Astrocyte (in vitro differentiated cells and primary cell): Measurements from ENCODE around the gene HOXC6. TPM values are rescaled to one million over a fixed set of nuclear protein-coding genes. Genes with fewer than 3 reads are reported as not detected.

Experiments
- DNase-seq: peaks from one replicate; pipeline ENCODE4 v3.0.0-alpha.2; 2010; ENCODE audit warnings: low read depth
- FAIRE-seq: peaks from 2 replicates; lab custom pipeline; 2011; peaks lifted over from hg19 to GRCh38; lab: Jason Lieb, UNC
- H2AFZ ChIP-seq: 2 replicates; pipeline ENCODE4 v1.6.0; 2012; ENCODE audit warnings: low read depth, low read length, inconsistent platforms
- H3K27ac ChIP-seq: 2 replicates; pipeline ENCODE4 v1.5.1; 2011; ENCODE audit warnings: low read depth, low read length, inconsistent platforms
- H3K27me3 ChIP-seq: 2 replicates; pipeline ENCODE4 v1.6.0; 2011; ENCODE audit warnings: low read length, inconsistent platforms; ENCODE audit not compliant: insufficient read depth
- H3K36me3 ChIP-seq: 2 replicates; pipeline ENCODE4 v1.5.1; 2011; ENCODE audit warnings: low read length, inconsistent platforms; ENCODE audit not compliant: insufficient read depth
- H3K4me1 ChIP-seq: 2 replicates; pipeline ENCODE4 v1.5.1; 2011; ENCODE audit warnings: low read length, inconsistent platforms; ENCODE audit not compliant: insufficient read depth
- H3K4me2 ChIP-seq: 2 replicates; pipeline ENCODE4 v1.6.0; 2012; ENCODE audit warnings: low read length, inconsistent platforms
- H3K4me3 ChIP-seq: 2 replicates; pipeline ENCODE4 v1.5.1; 2011; ENCODE audit warnings: low read depth, mild to moderate bottlenecking, low read length, inconsistent platforms; ENCODE audit not compliant: insufficient read depth
- H3K79me2 ChIP-seq: 2 replicates; pipeline ENCODE4 v1.6.0; 2012; ENCODE audit warnings: mild to moderate bottlenecking, low read length, inconsistent platforms; ENCODE audit not compliant: insufficient read depth
- H3K9ac ChIP-seq: 2 replicates; pipeline ENCODE4 v1.6.0; 2012; ENCODE audit warnings: mild to moderate bottlenecking, low read length, inconsistent platforms
- H3K9me3 ChIP-seq: 2 replicates; pipeline ENCODE4 v1.5.1; 2012; ENCODE audit warnings: low read depth, mild to moderate bottlenecking, low read length, inconsistent platforms; ENCODE audit not compliant: insufficient read depth
- H4K20me1 ChIP-seq: 2 replicates; pipeline ENCODE4 v1.6.0; 2012; ENCODE audit warnings: low read length, inconsistent platforms; ENCODE audit not compliant: insufficient read depth
- H3K27ac Mint-ChIP-seq: one replicate; pipeline ENCODE4 v1.8.0; 2021; ENCODE audit warnings: mild to moderate bottlenecking, mixed read lengths; ENCODE audit not compliant: unreplicated experiment
- H3K27me3 Mint-ChIP-seq: one replicate; pipeline ENCODE4 v1.8.0; 2021; ENCODE audit warnings: low read depth, mixed read lengths; ENCODE audit not compliant: unreplicated experiment
- H3K36me3 Mint-ChIP-seq: one replicate; pipeline ENCODE4 v1.8.0; 2021; ENCODE audit warnings: low read depth, mixed read lengths; ENCODE audit not compliant: unreplicated experiment
- H3K4me1 Mint-ChIP-seq: one replicate; pipeline ENCODE4 v1.8.0; 2021; ENCODE audit warnings: low read depth, mixed read lengths; ENCODE audit not compliant: unreplicated experiment
- H3K4me3 Mint-ChIP-seq: one replicate; pipeline ENCODE4 v1.8.0; 2021; ENCODE audit warnings: mild to moderate bottlenecking, moderate library complexity, mixed read lengths; ENCODE audit not compliant: unreplicated experiment
- H3K9me3 Mint-ChIP-seq: one replicate; pipeline ENCODE4 v1.8.0; 2021; ENCODE audit warnings: mild to moderate bottlenecking, mixed read lengths; ENCODE audit not compliant: unreplicated experiment
- EZH2 ChIP-seq: IDR thresholded peaks from 2 replicates; pipeline ENCODE4 v1.6.1; 2012; ENCODE audit warnings: mild to moderate bottlenecking, low read length, inconsistent platforms; ENCODE audit not compliant: insufficient read depth
- total RNA-seq: library from RNA; stranded (reverse); gene quantifications from 2 replicates; pipeline ENCODE4 v1.2.1, GENCODE V29; 2021
- TF ChIP-seq, protein P1 (sequence below): IDR thresholded peaks from 2 replicates; pipeline ENCODE4 v1.5.1; 2011; ENCODE audit warnings: low read depth, mild to moderate bottlenecking, inconsistent platforms, low read length, moderate library complexity; ENCODE audit not compliant: insufficient read depth

HOXC6 gene
- total RNA-seq, 1 donor from 2014 or later: not detected

DNA sequence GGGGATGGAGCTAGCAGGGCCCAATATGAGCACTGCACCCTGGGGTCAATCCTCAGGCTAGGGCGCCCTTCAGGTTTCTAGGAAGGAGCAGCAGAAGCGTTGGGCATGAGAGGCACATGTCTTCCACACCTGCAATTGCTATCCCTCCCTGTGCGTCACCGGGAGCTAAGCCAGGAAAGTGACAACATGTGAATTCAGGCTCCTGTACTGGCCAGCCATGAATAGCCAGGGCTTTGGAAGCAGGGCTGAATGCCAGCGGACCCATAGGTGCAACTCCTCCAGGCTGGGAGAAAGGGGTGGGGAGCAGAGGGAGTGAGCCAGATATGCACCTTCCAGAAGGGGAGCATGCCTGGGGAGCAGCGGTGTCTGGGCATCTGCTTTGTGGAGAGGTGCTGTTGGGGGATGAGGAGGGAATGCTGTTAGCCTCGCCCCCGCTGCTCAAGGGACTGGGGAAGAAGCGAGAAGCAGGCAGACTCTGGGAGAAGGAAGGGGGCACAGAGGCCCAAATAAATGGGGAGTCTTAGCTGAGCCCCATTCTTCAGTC, 10.7 kb downstream of the HOXC6 start:
- H3K4me3 Mint-ChIP-seq: no peak overlapping the region
- H3K4me1 Mint-ChIP-seq: no peaks in the 10 kb centered on the region
- no peak for FAIRE-seq

DNA sequence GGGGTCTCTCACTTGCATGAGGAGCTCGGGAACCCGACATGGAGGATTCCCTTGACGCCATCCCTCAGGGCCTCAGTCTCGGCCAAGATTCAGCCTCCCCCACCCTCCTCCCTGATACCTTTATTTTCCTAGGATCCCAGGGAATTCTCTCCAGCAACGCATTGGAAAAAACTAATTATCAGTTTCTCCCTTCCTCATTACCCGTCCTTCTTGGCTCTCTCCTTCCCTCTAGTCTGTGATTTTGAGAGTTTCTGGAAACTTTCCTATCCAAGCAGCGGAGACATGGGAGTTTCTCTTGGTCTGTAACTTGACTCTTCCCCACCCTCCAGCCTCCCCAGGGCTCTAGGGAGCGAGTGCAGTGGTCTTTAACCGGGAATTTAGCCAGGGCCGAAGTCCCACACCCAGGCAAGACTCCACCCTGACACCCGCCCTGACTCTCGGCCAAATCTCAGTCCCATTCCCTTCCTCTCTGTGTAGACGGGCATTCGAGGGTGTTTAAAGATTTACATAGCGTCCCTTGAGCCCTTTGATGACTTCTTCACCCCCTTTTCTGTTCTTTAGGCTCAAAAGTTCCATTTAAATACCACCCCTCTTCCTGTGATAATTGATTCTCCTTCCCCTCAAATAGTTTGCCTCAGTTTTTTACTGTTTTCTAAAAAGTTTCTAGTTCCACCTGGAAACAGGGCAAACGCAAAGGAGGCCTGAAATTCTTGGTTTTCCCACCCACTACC, 11.3 kb downstream of the HOXC6 start:
- H3K4me2 ChIP-seq: no peak overlapping the region
- no peak for TF ChIP-seq EZH2
- TF ChIP-seq, protein P1, sequence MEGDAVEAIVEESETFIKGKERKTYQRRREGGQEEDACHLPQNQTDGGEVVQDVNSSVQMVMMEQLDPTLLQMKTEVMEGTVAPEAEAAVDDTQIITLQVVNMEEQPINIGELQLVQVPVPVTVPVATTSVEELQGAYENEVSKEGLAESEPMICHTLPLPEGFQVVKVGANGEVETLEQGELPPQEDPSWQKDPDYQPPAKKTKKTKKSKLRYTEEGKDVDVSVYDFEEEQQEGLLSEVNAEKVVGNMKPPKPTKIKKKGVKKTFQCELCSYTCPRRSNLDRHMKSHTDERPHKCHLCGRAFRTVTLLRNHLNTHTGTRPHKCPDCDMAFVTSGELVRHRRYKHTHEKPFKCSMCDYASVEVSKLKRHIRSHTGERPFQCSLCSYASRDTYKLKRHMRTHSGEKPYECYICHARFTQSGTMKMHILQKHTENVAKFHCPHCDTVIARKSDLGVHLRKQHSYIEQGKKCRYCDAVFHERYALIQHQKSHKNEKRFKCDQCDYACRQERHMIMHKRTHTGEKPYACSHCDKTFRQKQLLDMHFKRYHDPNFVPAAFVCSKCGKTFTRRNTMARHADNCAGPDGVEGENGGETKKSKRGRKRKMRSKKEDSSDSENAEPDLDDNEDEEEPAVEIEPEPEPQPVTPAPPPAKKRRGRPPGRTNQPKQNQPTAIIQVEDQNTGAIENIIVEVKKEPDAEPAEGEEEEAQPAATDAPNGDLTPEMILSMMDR: no peak
- H3K27me3 ChIP-seq: peaks cover 75% of the 10 kb centered on the region
- H2AFZ ChIP-seq: no peak overlapping the region
- no peaks in the 10 kb centered on the region for H4K20me1 ChIP-seq
- no peaks in the 10 kb centered on the region for H3K4me1 ChIP-seq
- no peak overlapping the region for H3K4me3 ChIP-seq
- Mint-ChIP-seq H3K27ac (no peak overlapping the region), H3K4me3 (no peak overlapping the region), H3K36me3 (peaks cover 2% of the 10 kb centered on the region), H3K4me1 (no peaks in the 10 kb centered on the region), H3K9me3 (peaks cover 22% of the 10 kb centered on the region), H3K27me3 (peaks cover 97% of the 10 kb centered on the region)
- FAIRE-seq: no peak
- H3K9ac ChIP-seq: no peak overlapping the region
- H3K9me3 ChIP-seq: peaks cover 3% of the 10 kb centered on the region
- H3K79me2 ChIP-seq: no peaks in the 10 kb centered on the region
- no peaks in the 10 kb centered on the region for H3K36me3 ChIP-seq
- no peak for DNase-seq
- H3K27ac ChIP-seq: no peak overlapping the region

More for the DNA sequence above, 10.7 kb downstream of the HOXC6 start:
- peaks cover 3% of the 10 kb centered on the region for H3K9me3 ChIP-seq
- no peaks in the 10 kb centered on the region for H3K79me2 ChIP-seq
- no peak overlapping the region for H2AFZ ChIP-seq
- H3K36me3 ChIP-seq: no peaks in the 10 kb centered on the region
- H3K4me2 ChIP-seq: no peak overlapping the region
- Mint-ChIP-seq H3K9me3 (peaks cover 24% of the 10 kb centered on the region), H3K27me3 (peaks cover 93% of the 10 kb centered on the region), H3K27ac (no peak overlapping the region), H3K36me3 (peaks cover 2% of the 10 kb centered on the region)
- no peak overlapping the region for H3K9ac ChIP-seq
- no peaks in the 10 kb centered on the region for H4K20me1 ChIP-seq
- TF ChIP-seq, protein P1: no peak
- no peak for TF ChIP-seq EZH2
- no peak overlapping the region for H3K4me3 ChIP-seq
- no peak overlapping the region for H3K27ac ChIP-seq
- no peak for DNase-seq
- H3K4me1 ChIP-seq: no peaks in the 10 kb centered on the region
- peaks cover 74% of the 10 kb centered on the region for H3K27me3 ChIP-seq

DNA sequence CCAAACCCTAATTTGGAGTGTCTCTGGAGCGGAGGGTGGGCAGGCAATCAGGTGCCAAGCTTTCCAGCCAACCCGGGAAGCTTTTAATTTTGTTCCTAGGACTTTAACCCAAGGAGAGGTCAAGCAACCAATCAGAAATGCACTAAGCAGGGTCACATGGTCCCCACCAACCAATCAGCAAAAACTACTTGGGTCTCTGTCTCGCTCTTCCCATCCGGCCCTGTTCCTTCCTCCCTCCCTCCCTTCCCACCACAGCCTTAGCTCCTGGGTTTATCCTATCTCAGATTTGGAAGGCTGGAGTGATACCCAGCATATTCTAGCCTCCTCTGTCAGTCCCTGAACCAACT, 11.9 kb downstream of the HOXC6 start:
- peaks cover 99% of the 10 kb centered on the region for H3K27me3 Mint-ChIP-seq
- no peak for FAIRE-seq
- no peak overlapping the region for H2AFZ ChIP-seq
- no peak overlapping the region for H3K4me3 ChIP-seq
- H4K20me1 ChIP-seq: no peaks in the 10 kb centered on the region
- H3K27ac Mint-ChIP-seq: no peak overlapping the region
- H3K9me3 ChIP-seq: peaks cover 3% of the 10 kb centered on the region
- no peak overlapping the region for H3K4me3 Mint-ChIP-seq
- H3K27me3 ChIP-seq: peaks cover 76% of the 10 kb centered on the region
- peaks cover 2% of the 10 kb centered on the region for H3K36me3 Mint-ChIP-seq
- no peak overlapping the region for H3K9ac ChIP-seq
- H3K36me3 ChIP-seq: no peaks in the 10 kb centered on the region
- no peak for DNase-seq
- H3K4me1 Mint-ChIP-seq: no peaks in the 10 kb centered on the region
- H3K79me2 ChIP-seq: no peaks in the 10 kb centered on the region
- no peak overlapping the region for H3K27ac ChIP-seq
- TF ChIP-seq, protein P1: no peak
- TF ChIP-seq EZH2: no peak
- no peak overlapping the region for H3K4me2 ChIP-seq
- H3K4me1 ChIP-seq: no peaks in the 10 kb centered on the region
- H3K9me3 Mint-ChIP-seq: peaks cover 19% of the 10 kb centered on the region
